Heart left ventricle (tissue), 16 donors: ENCODE measurements around the gene TRMT1. TPM values are rescaled to one million over a fixed set of nuclear protein-coding genes. Genes with fewer than 3 reads are reported as not detected.
A peak's percentile ranks its signal among the peaks of the same experiment; 100 is the strongest.

ENCODE experiments used
- ATAC-seq, 4 donors: fragments of 200-7000 bp; cut with Tn5 transposase; one replicate each; pipeline ENCODE4 v1.9.1; 2020 to 2022; ENCODE audit warnings: moderate library complexity in 4 of 4, mild to moderate bottlenecking in 3 of 4, moderate number of reproducible peaks in 1 of 4
- DNase-seq, 5 donors: peaks; one replicate each; pipeline ENCODE4 v3.0.0-alpha.2; 2020
- H3K27ac ChIP-seq, 12 donors: fragments of 200-600 bp; sonication (generic) in 4 of 12; one replicate each; pipeline versions ENCODE4 v1.5.0 to v1.8.0; 2016 to 2022; ENCODE audit warnings: mild to moderate bottlenecking in 2 of 12
- H3K27me3 ChIP-seq, 9 donors: fragments of 200-600 bp; sonication (generic) in 2 of 9; one replicate each; pipeline versions ENCODE4 v1.5.1 to v1.8.0; 2016 to 2022; ENCODE audit warnings: mild to moderate bottlenecking in 3 of 9
- H3K36me3 ChIP-seq, 9 donors: fragments of 200-600 bp; sonication (generic) in 2 of 9; one replicate each; pipeline versions ENCODE4 v1.5.0 to v1.8.0; 2018 to 2022; ENCODE audit warnings: mild to moderate bottlenecking in 2 of 9
- H3K4me1 ChIP-seq, 12 donors: fragments of 200-600 bp; sonication (generic) in 4 of 12; one replicate each; pipeline versions ENCODE4 v1.5.0 to v1.8.0; 2016 to 2022; ENCODE audit warnings: mild to moderate bottlenecking in 3 of 12
- H3K4me3 ChIP-seq, 12 donors: fragments of 200-600 bp; sonication (generic) in 4 of 12; one replicate each; pipeline versions ENCODE4 v1.5.0 to v1.8.0; 2017 to 2022; ENCODE audit warnings: mild to moderate bottlenecking in 9 of 12, moderate library complexity in 4 of 12
- H3K9me3 ChIP-seq, 12 donors: fragments of 200-600 bp; sonication (generic) in 4 of 12; one replicate each; pipeline versions ENCODE4 v1.5.0 to v1.8.0; 2016 to 2022; ENCODE audit warnings: mild to moderate bottlenecking in 1 of 12
- POLR2A ChIP-seq, 2 donors: fragments of 450-650 bp; IDR thresholded peaks; one replicate each; pipeline ENCODE4 v1.6.1; 2017; ENCODE audit warnings: antibody characterized with exemption in 2 of 2, mild to moderate bottlenecking in 2 of 2, moderate library complexity in 2 of 2
- WGBS, 4 donors: extraction: QIAGEN DNeasy Blood & Tissue Kit in 2 of 4; methylation state at CpG; one replicate each; pipeline versions ENCODE4 v1.1.5 to v1.1.7; 2013 to 2018; 5-methylcytosine and 5-hydroxymethylcytosine counted together
- intact Hi-C, 10 donors: fragments of 100-400 bp; cut with DNase I; formaldehyde crosslinking; loops; one replicate each; pipeline versions ENCODE4 v1.11.1 to v1.14.2; 2022
- polyA plus RNA-seq, 2 donors: library from polyadenylated mRNA; stranded (reverse); fragments of 200-250 nt; gene quantifications; one replicate each; pipeline ENCODE4 v1.2.3, GENCODE V29; 2013
- total RNA-seq, 9 donors: library from RNA; depleted of rRNA in 2 of 9; stranded (reverse); fragments of >200 nt in 2 of 9; fragmentation: NEBNext Ultra II Directional in 3 of 9; extraction: Animal tissue kit (Norgen Biotek cat#: 25700) in 3 of 9; gene quantifications; one replicate each; pipeline versions ENCODE4 v1.1.0 to v1.2.4, GENCODE V29; 2016 to 2023
- TF ChIP-seq, protein P1 (sequence below), 12 donors: fragments of 200-600 bp; sonication (generic) in 4 of 12; IDR thresholded peaks; one replicate each; pipeline versions ENCODE4 v1.5.0 to v1.8.0; 2018 to 2022; ENCODE audit warnings: antibody characterized with exemption in 12 of 12, mild to moderate bottlenecking in 5 of 12
- donor health status: ischemic (EF 13 %, LVEDD 7.1; RV severe dilation, severe dysfunction).
- donor health status: healthy with polysubstance abuse.
- donor health status: DM: no; HTN: yes; CAD: no.
- donor health status: DM: no; HTN: no; CAD: no.
- donor health status: ischemic (EF 25% LVEDD 6.9; RV normal size, moderate dysfunction).
- donor health status: ischemic (EF 25% LVEDD 5.7; RV mildly dilated, moderate dysfunction).
- donor health status: healthy.
- donor health status: DM: yes; HTN: yes; CAD: no.
- donor health status: ischemic (EF 35%, LVEDD 5.7; RV mildly dilated, moderate dysfunction).
- donor health status: nonischemic (EF 11% LVEDD 7.7; RV severe dilation, severe dysfunction).
- donor health status: DM: yes; HTN: yes; CAD: no.
- donor health status: PGD.
- donor health status: ischemic (EF 29% LVEDD 5.4; RV normal size, mild dysfunction).
- donor health status: nonischemic (EF 23%, LVEDD 6.1; RV moderate dilation, normal function).

Gene TRMT1
- total and polyA plus RNA-seq, 11 donors = 15.1 to 32.4 (median 19.1) TPM

DNA sequence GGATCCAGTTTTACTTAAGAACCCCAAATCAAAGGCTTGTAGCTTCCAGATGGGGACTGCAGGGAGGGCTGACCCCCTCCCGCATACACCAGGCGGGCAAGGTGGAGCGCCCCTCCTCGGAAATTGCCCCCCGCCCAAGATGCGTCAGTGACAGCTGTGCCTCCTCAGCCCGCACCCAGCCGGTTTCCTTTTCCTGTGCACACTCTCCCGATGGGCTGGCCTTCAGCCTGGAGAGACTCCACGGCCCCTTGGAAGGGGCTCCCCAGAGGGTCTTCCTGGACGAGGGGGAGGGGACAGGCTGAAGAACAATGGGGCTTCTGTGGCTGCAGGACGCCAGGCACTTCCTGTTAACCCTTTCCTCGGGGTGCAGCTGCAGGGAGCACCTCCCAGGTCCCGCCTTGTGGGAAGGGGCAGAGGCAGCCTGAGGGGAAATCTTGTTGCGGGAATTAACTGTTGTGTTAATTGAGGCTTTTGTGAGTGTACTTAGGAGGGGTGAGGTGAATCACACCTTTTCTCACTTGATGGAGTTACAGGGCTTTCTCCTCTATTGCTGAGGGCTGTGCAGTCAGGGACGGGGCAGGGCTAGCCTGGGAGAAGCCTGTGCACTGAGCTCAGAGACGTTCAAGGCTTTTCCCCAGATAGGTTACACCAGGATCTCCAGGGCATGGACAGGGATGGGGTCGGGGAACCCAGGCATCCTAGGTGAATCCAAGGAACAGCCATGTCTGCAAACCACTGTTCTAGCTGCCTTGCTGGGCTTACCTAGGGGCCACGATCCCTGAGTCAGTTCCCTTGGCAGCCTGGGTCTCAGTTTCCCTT is 48.0 kb upstream of the TRMT1 start:
- Histone ChIP-seq H3K9me3 (no peaks in the 10 kb centered on the region), H3K4me3 (peak overlapping the region in 9 of 12 donors; percentile 41 to 62 (median 54)), H3K27ac (peak overlapping the region; percentile 84 to 99 (median 96)), H3K36me3 (no peaks in the 10 kb centered on the region), H3K27me3 (no peaks in the 10 kb centered on the region), H3K4me1 (peaks cover 8 to 91% (median 50%) of the 10 kb centered on the region in 12 donors)
- peak; percentile 86 to 91 (median 88) for DNase-seq
- TF ChIP-seq, protein P1, sequence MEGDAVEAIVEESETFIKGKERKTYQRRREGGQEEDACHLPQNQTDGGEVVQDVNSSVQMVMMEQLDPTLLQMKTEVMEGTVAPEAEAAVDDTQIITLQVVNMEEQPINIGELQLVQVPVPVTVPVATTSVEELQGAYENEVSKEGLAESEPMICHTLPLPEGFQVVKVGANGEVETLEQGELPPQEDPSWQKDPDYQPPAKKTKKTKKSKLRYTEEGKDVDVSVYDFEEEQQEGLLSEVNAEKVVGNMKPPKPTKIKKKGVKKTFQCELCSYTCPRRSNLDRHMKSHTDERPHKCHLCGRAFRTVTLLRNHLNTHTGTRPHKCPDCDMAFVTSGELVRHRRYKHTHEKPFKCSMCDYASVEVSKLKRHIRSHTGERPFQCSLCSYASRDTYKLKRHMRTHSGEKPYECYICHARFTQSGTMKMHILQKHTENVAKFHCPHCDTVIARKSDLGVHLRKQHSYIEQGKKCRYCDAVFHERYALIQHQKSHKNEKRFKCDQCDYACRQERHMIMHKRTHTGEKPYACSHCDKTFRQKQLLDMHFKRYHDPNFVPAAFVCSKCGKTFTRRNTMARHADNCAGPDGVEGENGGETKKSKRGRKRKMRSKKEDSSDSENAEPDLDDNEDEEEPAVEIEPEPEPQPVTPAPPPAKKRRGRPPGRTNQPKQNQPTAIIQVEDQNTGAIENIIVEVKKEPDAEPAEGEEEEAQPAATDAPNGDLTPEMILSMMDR (IDR thresholded peaks at IDR 0.05) = no peak
- TF ChIP-seq POLR2A (IDR thresholded peaks at IDR 0.05) = no peak
- 25 to 41% (median 35%) methylated on average over 16 to 19 of the region's 19 CpGs for WGBS, 4 donors
- ATAC-seq = peak; percentile 34 to 70 (median 46)
- intact Hi-C loops = loop anchor here in 4 of 10 donors (2.0 to 5.0 kb wide), 2 partner anchors 14 to 43 kb away; partner anchors contain the start of genes IER2 (in 1 of the 4) and STX10 (in 1 of the 4)

DNA sequence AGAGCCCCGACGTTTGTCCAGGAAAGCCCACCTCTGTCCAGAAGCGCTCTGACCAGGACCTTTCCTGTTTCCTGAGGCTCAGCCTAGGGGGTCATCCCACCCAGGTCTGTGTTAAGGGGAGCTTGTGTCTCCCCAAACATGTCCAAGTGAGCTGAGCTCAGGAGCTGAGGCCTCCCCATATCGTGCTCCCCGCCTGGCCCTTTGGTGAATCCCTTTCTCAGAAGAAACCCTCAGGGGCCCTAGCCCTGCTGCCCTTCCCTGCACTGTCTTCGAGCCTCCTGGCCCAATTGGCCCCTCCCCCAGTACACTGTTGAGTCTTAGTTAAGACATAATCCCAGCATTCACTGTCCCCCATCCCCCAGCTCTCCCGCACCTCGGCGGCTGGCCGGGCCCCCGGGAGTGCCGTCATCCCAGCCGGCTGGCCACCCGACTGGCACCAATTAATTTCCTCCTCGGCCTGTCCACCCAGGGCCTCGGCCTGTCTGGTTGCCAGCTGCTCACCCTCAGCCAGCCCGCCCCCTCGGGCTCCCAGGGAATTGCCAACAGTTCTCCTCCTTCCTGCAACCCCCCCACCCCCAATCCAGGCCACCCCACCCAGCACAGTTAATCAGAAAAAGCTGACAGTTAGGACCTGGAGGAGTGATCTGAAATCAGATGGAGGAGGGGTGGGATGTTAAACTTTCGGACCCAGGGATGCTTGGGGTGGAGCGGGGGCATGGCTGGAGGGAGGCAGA is 47.2 kb upstream of the TRMT1 start:
- H3K27ac ChIP-seq = peak overlapping the region; percentile 84 to 99 (median 96)
- intact Hi-C loops = loop anchor here in 1 of 10 donors (2.0 kb wide), 1 partner anchor 13 kb away; the partner anchor contains the start of genes IER2 and STX10
- no peaks in the 10 kb centered on the region for H3K9me3 ChIP-seq
- H3K4me3 ChIP-seq = peak overlapping the region in 10 of 12 donors; percentile 32 to 62 (median 52)
- 22 to 33% (median 29%) methylated on average over 19 to 20 of the region's 20 CpGs for WGBS, 4 donors
- peak; percentile 15 to 53 (median 34) for ATAC-seq
- peak; percentile 72 to 83 (median 76) for DNase-seq
- no peaks in the 10 kb centered on the region for H3K36me3 ChIP-seq
- H3K27me3 ChIP-seq = no peaks in the 10 kb centered on the region
- no peak for TF ChIP-seq POLR2A (IDR thresholded peaks at IDR 0.05)
- TF ChIP-seq, protein P1 (IDR thresholded peaks at IDR 0.05) = no peak
- H3K4me1 ChIP-seq = peaks cover 8 to 83% (median 50%) of the 10 kb centered on the region in 12 donors

DNA sequence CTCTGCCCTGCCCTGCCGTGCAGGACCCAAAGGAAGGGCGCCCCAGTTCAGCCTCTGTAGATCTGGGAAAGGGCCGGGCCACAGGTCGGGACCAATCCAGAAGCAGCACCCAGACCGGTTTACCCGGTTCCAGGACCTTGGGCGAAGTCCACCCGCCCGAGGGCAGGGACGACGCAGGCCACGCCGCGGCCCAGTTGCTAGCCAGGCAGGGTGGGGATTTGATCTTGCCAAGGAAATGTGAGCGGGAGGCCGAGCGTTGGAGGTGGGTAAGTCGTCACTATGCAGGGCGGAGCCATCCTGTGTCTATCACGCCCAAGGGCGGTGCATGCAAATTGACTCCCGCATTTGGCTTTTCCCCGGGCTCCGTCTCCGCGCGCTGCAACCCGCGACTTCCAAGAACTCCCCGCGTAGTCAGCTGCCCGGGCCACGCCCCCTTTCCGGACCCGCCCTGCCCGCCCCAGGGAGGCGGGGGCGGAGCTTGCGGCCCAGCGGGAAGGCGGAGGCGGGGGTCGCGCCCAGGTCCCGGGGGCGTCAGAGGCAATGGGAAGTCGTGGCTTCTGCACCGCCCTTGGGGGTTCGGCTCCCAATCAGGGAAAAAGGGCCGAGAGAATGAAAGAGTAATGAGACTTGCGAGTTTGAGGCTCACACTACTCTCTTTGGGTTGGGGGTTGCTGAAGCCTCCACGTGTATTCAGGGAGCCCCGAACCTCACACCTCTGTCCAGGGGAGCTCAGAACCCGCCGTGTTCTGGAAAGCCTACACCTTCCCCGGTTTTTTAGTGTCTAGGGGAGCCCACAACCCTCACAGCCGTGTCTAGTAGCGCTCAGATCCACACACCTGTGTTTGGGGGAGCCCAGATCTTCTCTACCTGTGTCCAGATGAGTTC is 46.4 kb upstream of the TRMT1 start:
- H3K27me3 ChIP-seq = no peaks in the 10 kb centered on the region
- TF ChIP-seq, protein P1 (IDR thresholded peaks at IDR 0.05) = peak in 1 of 12 donors; percentile 13
- TF ChIP-seq POLR2A (IDR thresholded peaks at IDR 0.05) = peak in 1 of 2 donors; percentile 75
- 3 to 10% (median 4%) methylated on average over 21 to 58 of the region's 58 CpGs for WGBS, 4 donors
- ATAC-seq (peak; percentile 84 to 91 (median 86)), DNase-seq (peak; percentile 98 to 99 (median 98))
- intact Hi-C loops = no loop called here
- peak overlapping the region in 11 of 12 donors; percentile 25 to 62 (median 50) for H3K4me3 ChIP-seq
- H3K36me3 ChIP-seq = no peaks in the 10 kb centered on the region
- H3K27ac ChIP-seq = peak overlapping the region; percentile 84 to 99 (median 96)
- no peaks in the 10 kb centered on the region for H3K9me3 ChIP-seq
- H3K4me1 ChIP-seq = peaks cover 8 to 75% (median 48%) of the 10 kb centered on the region in 12 donors
